Progenitor cell of endocrine pancreas (in vitro differentiated cells): ENCODE results near the gene RPS16. TPM values are rescaled to one million over a fixed set of nuclear protein-coding genes. Genes with fewer than 3 reads are reported as not detected.

Experiments used
- DNase-seq: peaks from one replicate; pipeline ENCODE4 v3.0.0; 2021; ENCODE audit warnings: low spot score; ENCODE audit not compliant: unreplicated experiment
- H3K27ac Mint-ChIP-seq: 2 replicates; pipeline ENCODE4 v1.8.0; 2021; ENCODE audit warnings: mild to moderate bottlenecking, moderate library complexity, mixed read lengths
- H3K27me3 Mint-ChIP-seq: 2 replicates; pipeline ENCODE4 v1.8.0; 2021; ENCODE audit warnings: mixed read lengths
- H3K36me3 Mint-ChIP-seq: 2 replicates; pipeline ENCODE4 v1.8.0; 2022; ENCODE audit warnings: mixed read lengths; ENCODE audit not compliant: insufficient read depth
- H3K4me1 Mint-ChIP-seq: 2 replicates; pipeline ENCODE4 v1.8.0; 2021; ENCODE audit warnings: low read depth, mixed read lengths
- H3K4me3 Mint-ChIP-seq: 2 replicates; pipeline ENCODE4 v1.8.0; 2021; ENCODE audit warnings: low read depth, mild to moderate bottlenecking, moderate library complexity, mixed read lengths
- H3K9me3 Mint-ChIP-seq: 2 replicates; pipeline ENCODE4 v1.8.0; 2021; ENCODE audit warnings: low read depth, mixed read lengths
- total RNA-seq: library from RNA; stranded (reverse); gene quantifications from 2 replicates; pipeline ENCODE4 v1.2.1, GENCODE V29; 2021
- TF ChIP-seq, protein P1 (sequence below): fragments of 200-600 bp; sonication (generic); IDR thresholded peaks from one replicate; pipeline ENCODE4 v1.5.0; 2021; ENCODE audit warnings: antibody characterized with exemption, mild to moderate bottlenecking; ENCODE audit not compliant: unreplicated experiment

Gene RPS16
- total RNA-seq, 1 donor from 2014 or later, result 1,449 TPM

DNA sequence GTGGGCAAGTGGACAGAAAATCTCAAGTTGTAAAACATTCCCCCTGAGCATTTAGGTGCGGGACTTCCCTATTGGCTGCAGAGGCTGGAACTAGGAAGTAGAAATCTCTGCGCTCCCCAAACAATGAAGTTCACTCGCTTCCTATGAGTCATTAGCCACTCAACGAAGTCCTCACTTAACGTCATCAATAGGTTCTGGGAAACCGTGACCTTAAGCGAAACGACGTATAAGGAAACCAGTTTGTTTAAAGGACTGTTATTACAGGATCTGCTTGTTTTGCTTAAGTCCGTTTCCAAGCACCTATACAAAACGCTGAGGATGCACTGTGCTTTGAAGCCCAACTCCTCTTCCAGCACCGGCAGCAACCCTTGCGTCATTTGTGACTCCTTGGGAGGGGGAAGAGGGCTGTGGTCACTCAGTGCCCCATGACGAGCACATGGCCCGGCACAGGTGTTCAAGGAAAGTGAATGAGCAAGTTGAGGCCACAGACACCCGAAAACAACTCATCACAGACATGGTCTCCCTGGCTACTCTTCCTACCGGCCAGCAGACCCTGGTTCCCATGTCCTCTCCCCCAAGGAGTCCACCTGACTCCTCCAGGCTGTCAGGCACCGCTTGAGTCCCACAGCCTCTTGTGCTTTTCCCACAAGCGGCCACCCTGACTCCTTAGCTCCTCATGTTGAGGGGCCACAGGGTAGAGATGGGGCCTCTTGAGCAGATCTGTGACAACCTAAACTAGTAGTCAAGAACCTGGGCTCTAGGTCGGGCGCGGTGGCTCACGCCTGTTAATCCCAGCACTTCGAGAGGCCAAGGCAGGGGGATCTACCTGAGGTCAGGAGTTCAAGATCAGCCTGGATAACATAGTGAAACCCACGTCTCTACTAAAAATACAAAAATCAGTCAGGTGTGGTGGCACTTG, 4.8 kb downstream of the RPS16 start:
- H3K27me3 Mint-ChIP-seq, result no peaks in the 10 kb centered on the region
- H3K9me3 Mint-ChIP-seq, result no peaks in the 10 kb centered on the region
- H3K4me3 Mint-ChIP-seq, result no peak overlapping the region
- DNase-seq, result no peak
- TF ChIP-seq, protein P1, sequence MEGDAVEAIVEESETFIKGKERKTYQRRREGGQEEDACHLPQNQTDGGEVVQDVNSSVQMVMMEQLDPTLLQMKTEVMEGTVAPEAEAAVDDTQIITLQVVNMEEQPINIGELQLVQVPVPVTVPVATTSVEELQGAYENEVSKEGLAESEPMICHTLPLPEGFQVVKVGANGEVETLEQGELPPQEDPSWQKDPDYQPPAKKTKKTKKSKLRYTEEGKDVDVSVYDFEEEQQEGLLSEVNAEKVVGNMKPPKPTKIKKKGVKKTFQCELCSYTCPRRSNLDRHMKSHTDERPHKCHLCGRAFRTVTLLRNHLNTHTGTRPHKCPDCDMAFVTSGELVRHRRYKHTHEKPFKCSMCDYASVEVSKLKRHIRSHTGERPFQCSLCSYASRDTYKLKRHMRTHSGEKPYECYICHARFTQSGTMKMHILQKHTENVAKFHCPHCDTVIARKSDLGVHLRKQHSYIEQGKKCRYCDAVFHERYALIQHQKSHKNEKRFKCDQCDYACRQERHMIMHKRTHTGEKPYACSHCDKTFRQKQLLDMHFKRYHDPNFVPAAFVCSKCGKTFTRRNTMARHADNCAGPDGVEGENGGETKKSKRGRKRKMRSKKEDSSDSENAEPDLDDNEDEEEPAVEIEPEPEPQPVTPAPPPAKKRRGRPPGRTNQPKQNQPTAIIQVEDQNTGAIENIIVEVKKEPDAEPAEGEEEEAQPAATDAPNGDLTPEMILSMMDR, result no peak
- H3K27ac Mint-ChIP-seq, result peak overlapping the region; percentile 71
- peaks cover 12% of the 10 kb centered on the region for H3K36me3 Mint-ChIP-seq
- peaks cover 17% of the 10 kb centered on the region for H3K4me1 Mint-ChIP-seq

DNA sequence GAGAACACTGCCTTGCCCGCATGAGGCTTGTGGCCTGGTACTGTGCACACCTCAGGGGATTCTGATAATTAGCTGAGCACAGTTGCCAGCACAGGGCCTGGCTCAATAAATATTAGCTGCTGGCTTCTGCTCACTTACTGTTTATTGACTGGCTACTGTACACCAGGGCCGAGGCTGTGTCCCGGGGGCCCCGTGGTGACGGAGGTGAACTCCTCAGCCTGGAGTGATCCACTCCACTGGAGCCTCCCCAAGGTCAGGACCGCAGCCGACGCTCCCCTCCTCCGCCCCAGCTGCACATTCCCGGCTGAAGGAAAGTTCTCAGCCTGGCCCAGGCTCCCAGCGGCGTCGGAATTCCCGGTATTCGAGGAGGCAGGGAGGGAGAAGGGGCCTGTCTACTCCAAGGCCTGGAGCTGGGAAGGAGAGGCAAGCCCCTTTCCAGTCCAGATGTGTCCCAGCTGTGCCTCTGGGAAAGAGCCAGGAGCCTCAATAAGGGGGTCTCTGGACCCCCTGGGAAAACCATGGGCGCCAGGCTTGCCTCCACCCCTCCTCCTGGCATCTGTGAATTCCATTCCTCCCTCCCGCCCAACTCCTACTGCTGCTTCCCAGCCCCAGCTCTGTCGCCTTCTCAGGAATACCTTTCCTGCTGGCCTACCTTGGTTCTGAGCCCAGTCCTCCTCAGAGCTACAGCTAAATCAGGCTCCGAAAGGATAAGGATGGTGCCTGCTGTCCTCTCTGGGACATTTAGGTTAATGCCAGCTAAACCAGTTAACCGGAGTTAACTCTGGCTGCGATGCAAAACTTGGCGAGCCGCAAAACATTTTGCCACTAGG, 7.3 kb downstream of the RPS16 start:
- H3K36me3 Mint-ChIP-seq, result peaks cover 11% of the 10 kb centered on the region
- no peak for DNase-seq
- H3K27me3 Mint-ChIP-seq, result no peaks in the 10 kb centered on the region
- H3K27ac Mint-ChIP-seq, result peak overlapping the region; percentile 92
- H3K9me3 Mint-ChIP-seq, result no peaks in the 10 kb centered on the region
- TF ChIP-seq, protein P1, result no peak
- no peak overlapping the region for H3K4me3 Mint-ChIP-seq
- H3K4me1 Mint-ChIP-seq, result peaks cover 9% of the 10 kb centered on the region

DNA sequence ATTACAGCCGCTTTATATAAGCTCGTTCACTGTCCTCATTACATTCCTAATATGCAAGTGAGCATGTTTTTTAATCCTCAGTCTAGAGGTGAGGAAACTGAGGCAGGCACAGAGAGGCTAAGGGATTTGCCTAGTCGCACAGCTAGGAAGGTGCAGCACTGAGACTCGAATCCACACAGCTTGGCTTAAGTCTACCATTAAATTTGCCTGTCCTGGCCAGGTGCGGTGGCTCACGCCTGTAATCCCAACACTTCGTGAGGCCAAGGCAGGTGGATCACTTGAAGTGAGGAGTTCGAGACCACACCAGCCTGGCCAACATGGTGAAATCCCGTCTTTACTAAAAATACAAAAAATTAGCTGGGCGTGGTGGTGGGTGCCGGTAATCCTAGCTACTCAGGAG, 8.0 kb downstream of the RPS16 start:
- no peaks in the 10 kb centered on the region for H3K9me3 Mint-ChIP-seq
- peak overlapping the region; percentile 92 for H3K27ac Mint-ChIP-seq
- TF ChIP-seq, protein P1, result no peak
- H3K27me3 Mint-ChIP-seq, result no peaks in the 10 kb centered on the region
- no peak for DNase-seq
- no peak overlapping the region for H3K4me3 Mint-ChIP-seq
- peaks cover 8% of the 10 kb centered on the region for H3K36me3 Mint-ChIP-seq
- H3K4me1 Mint-ChIP-seq, result peaks cover 9% of the 10 kb centered on the region

DNA sequence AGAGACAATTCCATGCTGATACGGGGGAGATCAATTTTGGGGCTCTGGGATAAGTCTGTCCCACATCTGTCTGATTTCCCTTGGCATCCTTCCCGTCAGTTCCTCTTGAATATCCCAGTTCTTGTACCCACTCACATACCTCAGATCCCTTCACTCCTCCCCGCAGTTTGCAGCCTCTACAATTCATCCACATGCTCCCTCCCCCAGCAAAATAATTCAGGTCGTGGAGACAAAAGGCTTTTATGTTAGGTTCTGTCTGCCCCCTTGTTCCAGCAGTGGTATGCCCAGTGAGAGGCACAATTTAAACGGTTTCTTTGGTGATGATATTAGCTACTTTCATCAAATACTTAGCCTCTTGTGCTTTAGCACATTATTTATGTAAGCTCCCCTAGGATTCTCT, 9.6 kb downstream of the RPS16 start:
- H3K4me1 Mint-ChIP-seq, result peaks cover 9% of the 10 kb centered on the region
- no peaks in the 10 kb centered on the region for H3K27me3 Mint-ChIP-seq
- DNase-seq, result no peak
- H3K9me3 Mint-ChIP-seq, result no peaks in the 10 kb centered on the region
- TF ChIP-seq, protein P1, result no peak
- H3K36me3 Mint-ChIP-seq, result peaks cover 8% of the 10 kb centered on the region
- no peak overlapping the region for H3K4me3 Mint-ChIP-seq
- H3K27ac Mint-ChIP-seq, result no peak overlapping the region

DNA sequence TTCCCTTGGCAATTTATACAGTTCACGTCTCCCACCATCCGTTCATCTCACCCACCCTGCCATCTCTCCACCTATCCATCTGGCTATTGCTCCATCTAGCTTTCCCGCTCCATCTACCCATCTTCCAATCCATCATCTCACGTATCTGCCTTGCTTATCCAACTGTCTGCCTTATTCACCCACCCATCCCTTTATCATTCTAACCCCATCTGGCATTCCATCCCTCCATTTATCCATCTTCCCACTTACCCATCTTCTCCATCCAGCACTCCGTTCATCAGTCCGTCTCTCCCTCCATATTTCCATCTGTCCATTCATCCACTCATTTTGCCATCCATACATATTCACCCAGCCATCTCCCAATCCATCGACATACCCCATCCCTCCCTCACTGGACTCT, 10.0 kb downstream of the RPS16 start:
- Mint-ChIP-seq H3K9me3 (no peaks in the 10 kb centered on the region), H3K27ac (no peak overlapping the region), H3K27me3 (no peaks in the 10 kb centered on the region), H3K36me3 (peaks cover 8% of the 10 kb centered on the region), H3K4me1 (peaks cover 9% of the 10 kb centered on the region), H3K4me3 (no peak overlapping the region)
- TF ChIP-seq, protein P1, result no peak
- DNase-seq, result no peak
